ENCODE data around the gene FBXW11. TPM values are rescaled to one million over a fixed set of nuclear protein-coding genes. Genes with fewer than 3 reads are reported as not detected.

Gene FBXW11
- total RNA-seq, 1 donor from 2014 or later: 71.6 TPM

DNA sequence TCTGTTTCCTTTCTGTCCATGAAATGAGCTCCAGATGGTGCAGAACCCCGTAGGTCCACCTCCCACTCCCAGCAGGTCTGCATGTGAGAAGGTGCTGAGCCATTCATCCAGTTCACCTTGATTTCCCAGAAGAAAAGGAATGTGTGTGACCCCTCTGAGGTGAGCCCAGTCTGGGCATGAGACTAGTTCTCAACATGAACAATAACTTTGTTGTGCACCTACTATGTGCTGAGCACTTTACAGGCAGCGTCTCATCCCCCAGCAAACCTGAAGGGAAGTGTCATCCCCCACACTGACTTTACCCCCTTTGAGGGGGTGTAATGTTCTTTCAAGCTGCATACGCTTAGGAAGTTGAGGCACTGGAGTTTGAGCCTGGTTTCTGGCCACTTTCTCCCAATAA, 159.4 kb downstream of the FBXW11 start:
- no peaks in the 10 kb centered on the region for H3K27me3 ChIP-seq (ENCODE audit: control insufficient read depth, insufficient read depth, low read length)
- DNase-seq (ENCODE audit: low read depth): no peak
- FAIRE-seq: peak; percentile 40
- TF ChIP-seq, protein P1, sequence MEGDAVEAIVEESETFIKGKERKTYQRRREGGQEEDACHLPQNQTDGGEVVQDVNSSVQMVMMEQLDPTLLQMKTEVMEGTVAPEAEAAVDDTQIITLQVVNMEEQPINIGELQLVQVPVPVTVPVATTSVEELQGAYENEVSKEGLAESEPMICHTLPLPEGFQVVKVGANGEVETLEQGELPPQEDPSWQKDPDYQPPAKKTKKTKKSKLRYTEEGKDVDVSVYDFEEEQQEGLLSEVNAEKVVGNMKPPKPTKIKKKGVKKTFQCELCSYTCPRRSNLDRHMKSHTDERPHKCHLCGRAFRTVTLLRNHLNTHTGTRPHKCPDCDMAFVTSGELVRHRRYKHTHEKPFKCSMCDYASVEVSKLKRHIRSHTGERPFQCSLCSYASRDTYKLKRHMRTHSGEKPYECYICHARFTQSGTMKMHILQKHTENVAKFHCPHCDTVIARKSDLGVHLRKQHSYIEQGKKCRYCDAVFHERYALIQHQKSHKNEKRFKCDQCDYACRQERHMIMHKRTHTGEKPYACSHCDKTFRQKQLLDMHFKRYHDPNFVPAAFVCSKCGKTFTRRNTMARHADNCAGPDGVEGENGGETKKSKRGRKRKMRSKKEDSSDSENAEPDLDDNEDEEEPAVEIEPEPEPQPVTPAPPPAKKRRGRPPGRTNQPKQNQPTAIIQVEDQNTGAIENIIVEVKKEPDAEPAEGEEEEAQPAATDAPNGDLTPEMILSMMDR (IDR thresholded peaks at IDR 0.05; ENCODE audit: insufficient read depth, low read length, severe bottlenecking): no peak
- no peaks in the 10 kb centered on the region for H3K36me3 ChIP-seq (ENCODE audit: control insufficient read depth, insufficient read depth, low read length)
- H3K4me3 ChIP-seq (ENCODE audit: low read depth, low read length): no peak overlapping the region

DNA sequence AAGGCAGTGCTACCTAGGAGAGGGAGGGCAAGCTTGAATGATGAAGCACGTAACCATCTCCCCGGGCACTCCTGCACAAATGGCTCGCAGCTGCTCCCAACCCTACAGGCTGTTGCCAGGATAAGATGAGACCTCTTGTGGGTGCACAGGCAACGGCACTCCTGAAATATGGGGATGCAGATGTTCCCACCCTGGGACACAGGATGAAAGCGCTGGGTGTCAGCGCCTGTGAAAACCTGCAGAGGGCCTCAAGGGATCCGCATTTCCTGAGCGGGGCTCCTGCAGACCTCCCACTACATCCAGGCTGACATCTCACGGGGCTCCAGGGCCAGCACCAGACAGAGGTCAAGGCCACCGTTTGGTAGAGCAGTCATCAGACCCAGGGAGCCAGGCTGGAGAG, 160.1 kb downstream of the FBXW11 start:
- Histone ChIP-seq H3K27me3 (ENCODE audit: control insufficient read depth, insufficient read depth, low read length) (no peaks in the 10 kb centered on the region), H3K4me3 (ENCODE audit: low read depth, low read length) (no peak overlapping the region), H3K36me3 (ENCODE audit: control insufficient read depth, insufficient read depth, low read length) (no peaks in the 10 kb centered on the region)
- FAIRE-seq: no peak
- DNase-seq (ENCODE audit: low read depth): no peak
- TF ChIP-seq, protein P1 (IDR thresholded peaks at IDR 0.05; ENCODE audit: insufficient read depth, low read length, severe bottlenecking): no peak

DNA sequence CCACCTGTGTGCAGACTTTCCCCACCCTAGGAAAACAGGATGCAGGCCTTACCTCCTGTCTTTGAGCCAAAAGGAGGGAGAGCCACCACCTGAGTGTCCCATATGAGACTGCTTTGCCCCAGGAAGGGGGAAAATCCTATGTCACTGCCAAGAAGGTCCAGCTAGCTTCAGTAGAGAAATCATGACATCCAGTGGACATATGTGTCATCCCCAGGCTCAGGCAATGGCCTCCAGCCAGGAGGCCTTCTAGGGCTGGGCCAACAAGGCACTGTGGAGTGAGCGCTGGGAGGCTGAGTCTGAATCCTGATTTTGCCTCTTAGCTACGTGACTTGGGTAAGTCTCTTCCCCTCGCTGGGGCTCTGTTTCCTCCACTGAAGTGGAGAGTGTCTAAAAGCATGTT, 160.6 kb downstream of the FBXW11 start:
- DNase-seq (ENCODE audit: low read depth) (no peak), FAIRE-seq (peak; percentile 86)
- TF ChIP-seq, protein P1 (IDR thresholded peaks at IDR 0.05; ENCODE audit: insufficient read depth, low read length, severe bottlenecking): no peak

DNA sequence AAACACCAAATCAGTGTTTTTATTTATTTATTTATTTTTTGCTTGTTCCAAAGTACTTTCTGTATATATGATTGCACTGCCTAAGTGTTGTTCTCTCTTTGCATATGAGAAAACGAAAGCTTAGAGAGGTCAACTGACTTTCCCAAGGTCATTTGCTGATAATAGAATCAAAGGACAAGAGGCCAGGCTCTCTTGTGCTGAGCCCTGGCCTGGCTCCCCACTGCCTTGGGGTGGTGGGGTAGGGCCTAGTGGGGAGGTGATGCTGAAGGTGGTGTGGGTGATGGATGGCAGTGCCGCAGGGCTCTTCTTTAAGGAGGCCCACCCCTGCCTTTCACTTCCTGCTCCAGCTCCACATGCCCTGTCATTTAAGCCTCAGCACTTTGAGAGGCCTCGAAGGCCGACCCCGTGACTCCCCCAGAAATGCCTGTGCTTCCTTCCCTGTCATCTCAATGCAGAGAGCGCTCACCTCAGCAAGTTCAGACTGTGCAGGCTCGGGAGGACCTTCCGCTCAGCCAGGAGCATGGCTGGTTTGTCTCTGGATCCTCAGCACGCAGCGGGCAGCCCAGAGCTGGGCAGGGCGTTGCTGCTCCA, 161.3 kb downstream of the FBXW11 start:
- no peaks in the 10 kb centered on the region for H3K27me3 ChIP-seq (ENCODE audit: control insufficient read depth, insufficient read depth, low read length)
- DNase-seq (ENCODE audit: low read depth) (no peak), FAIRE-seq (no peak)
- no peak overlapping the region for H3K4me3 ChIP-seq (ENCODE audit: low read depth, low read length)
- H3K36me3 ChIP-seq (ENCODE audit: control insufficient read depth, insufficient read depth, low read length): no peaks in the 10 kb centered on the region
- TF ChIP-seq, protein P1 (IDR thresholded peaks at IDR 0.05; ENCODE audit: insufficient read depth, low read length, severe bottlenecking): no peak

More for the DNA sequence above, 160.6 kb downstream of the FBXW11 start:
- Histone ChIP-seq H3K36me3 (ENCODE audit: control insufficient read depth, insufficient read depth, low read length) (no peaks in the 10 kb centered on the region), H3K27me3 (ENCODE audit: control insufficient read depth, insufficient read depth, low read length) (no peaks in the 10 kb centered on the region), H3K4me3 (ENCODE audit: low read depth, low read length) (no peak overlapping the region)

DNA sequence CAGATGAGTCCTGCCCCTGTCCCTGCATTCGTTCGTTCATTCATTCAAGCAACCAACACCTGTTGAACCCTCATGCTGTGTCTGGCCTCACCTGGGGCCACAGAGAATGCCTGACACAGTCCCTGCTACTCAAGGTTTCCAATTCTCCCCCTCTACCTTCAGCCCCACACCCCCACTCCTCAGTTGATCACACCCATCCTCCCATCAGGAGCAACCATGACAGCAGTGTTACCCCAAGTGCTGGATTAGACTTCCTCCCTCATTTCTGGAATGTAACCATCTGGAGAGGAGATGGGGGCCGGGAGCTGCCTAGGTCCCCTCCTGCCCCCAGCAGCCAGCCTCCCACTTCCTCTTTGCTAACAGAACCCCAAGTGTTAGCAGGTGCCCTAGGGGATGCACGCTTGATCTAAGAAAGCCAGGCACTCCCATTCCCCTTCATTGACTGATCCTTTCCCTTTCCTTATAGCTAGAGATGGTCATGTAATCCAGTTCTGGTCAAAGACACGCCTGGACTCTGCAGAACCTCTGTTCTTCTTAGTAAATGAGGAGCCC, 163.6 kb downstream of the FBXW11 start:
- FAIRE-seq (no peak), DNase-seq (ENCODE audit: low read depth) (no peak)
- Histone ChIP-seq H3K27me3 (ENCODE audit: control insufficient read depth, insufficient read depth, low read length) (no peaks in the 10 kb centered on the region), H3K4me3 (ENCODE audit: low read depth, low read length) (no peak overlapping the region), H3K36me3 (ENCODE audit: control insufficient read depth, insufficient read depth, low read length) (no peaks in the 10 kb centered on the region)
- TF ChIP-seq, protein P1 (IDR thresholded peaks at IDR 0.05; ENCODE audit: insufficient read depth, low read length, severe bottlenecking): no peak
